ENCODE results near the gene BTBD3.

DNA sequence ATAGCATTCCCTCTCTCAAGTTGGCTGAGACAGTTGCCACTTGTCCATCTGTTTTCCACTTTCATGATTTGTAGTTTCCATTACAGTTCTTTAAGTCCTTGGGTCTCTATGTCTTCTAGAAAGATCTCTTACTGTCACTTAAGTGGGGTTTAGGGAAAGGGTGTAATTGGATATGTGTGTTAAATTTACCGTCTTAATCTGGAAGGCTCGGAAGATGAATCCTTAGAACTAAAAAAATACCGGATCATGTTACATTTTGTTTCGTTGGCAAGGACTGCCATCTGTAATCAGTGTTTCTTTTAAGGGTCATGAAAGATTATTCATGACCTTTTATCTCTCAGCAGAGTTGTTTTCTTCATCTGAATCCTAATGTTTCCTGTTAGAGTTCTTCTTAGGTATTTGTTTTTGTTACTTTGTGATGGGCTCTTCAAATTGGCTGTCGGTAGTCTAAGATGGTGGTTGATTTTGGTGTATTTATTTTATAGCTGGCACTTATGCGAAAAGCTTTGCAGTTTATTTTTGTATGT lies 21.8 kb upstream of the BTBD3 start:
- TF ChIP-seq, protein P1, sequence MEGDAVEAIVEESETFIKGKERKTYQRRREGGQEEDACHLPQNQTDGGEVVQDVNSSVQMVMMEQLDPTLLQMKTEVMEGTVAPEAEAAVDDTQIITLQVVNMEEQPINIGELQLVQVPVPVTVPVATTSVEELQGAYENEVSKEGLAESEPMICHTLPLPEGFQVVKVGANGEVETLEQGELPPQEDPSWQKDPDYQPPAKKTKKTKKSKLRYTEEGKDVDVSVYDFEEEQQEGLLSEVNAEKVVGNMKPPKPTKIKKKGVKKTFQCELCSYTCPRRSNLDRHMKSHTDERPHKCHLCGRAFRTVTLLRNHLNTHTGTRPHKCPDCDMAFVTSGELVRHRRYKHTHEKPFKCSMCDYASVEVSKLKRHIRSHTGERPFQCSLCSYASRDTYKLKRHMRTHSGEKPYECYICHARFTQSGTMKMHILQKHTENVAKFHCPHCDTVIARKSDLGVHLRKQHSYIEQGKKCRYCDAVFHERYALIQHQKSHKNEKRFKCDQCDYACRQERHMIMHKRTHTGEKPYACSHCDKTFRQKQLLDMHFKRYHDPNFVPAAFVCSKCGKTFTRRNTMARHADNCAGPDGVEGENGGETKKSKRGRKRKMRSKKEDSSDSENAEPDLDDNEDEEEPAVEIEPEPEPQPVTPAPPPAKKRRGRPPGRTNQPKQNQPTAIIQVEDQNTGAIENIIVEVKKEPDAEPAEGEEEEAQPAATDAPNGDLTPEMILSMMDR (IDR thresholded peaks at IDR 0.05), result no peak
- no peak for TF ChIP-seq POLR2A (IDR thresholded peaks at IDR 0.05)
